Measurements from ENCODE around the gene NECTIN1.

NECTIN1 gene

GRCh38 chr11:119727523-119728151 is 1.4 kb downstream of the NECTIN1 start:
- H3F3A ChIP-seq (ENCODE audit: control insufficient read depth, insufficient read depth) = no peaks in the 10 kb centered on the region
- H3K27me3 ChIP-seq (ENCODE audit: control insufficient read depth, low read length) = peaks cover 64% of the 10 kb centered on the region
- no peaks in the 10 kb centered on the region for H3K36me3 ChIP-seq (ENCODE audit: control insufficient read depth, low read length)
- H3K4me2 ChIP-seq (ENCODE audit: low read length) = peak overlapping the region; percentile 93
- TF ChIP-seq EZH2phosphoT487 (IDR thresholded peaks at IDR 0.05; ENCODE audit: borderline replicate concordance, low read length) = no peak; the same call in 1 of the 2 replicates
- peak; percentile 41 for TF ChIP-seq CTCF (IDR thresholded peaks at IDR 0.05; ENCODE audit: low read depth, low read length, poor library complexity, severe bottlenecking)
- H3K4me1 ChIP-seq (ENCODE audit: control insufficient read depth, low read length) = peaks cover 47% of the 10 kb centered on the region
- H3K9me2 ChIP-seq (replicated peaks; ENCODE audit: control insufficient read depth, low read length) = no peaks in the 10 kb centered on the region
- no peaks in the 10 kb centered on the region for H3K79me2 ChIP-seq (ENCODE audit: control insufficient read depth, low read length)
- no peaks in the 10 kb centered on the region for H3K9me3 ChIP-seq (ENCODE audit: control insufficient read depth, insufficient read depth, low read length)
- no peak overlapping the region for H3K27ac ChIP-seq (ENCODE audit: low read depth, low read length)
- peak overlapping the region; percentile 86 for H3K4me3 ChIP-seq (ENCODE audit: low read length)
- H4K20me1 ChIP-seq (ENCODE audit: control insufficient read depth, insufficient read depth, low read depth, low read length) = peaks cover 15% of the 10 kb centered on the region; the same call in 1 of the 2 replicates

GRCh38 chr11:119726585-119727522 is 2.1 kb downstream of the NECTIN1 start:
- H3K27ac ChIP-seq (ENCODE audit: low read depth, low read length) = no peak overlapping the region
- no peaks in the 10 kb centered on the region for H3K9me2 ChIP-seq (replicated peaks; ENCODE audit: control insufficient read depth, low read length)
- no peaks in the 10 kb centered on the region for H3F3A ChIP-seq (ENCODE audit: control insufficient read depth, insufficient read depth)
- peaks cover 15% of the 10 kb centered on the region; the same call in 1 of the 2 replicates for H4K20me1 ChIP-seq (ENCODE audit: control insufficient read depth, insufficient read depth, low read depth, low read length)
- peak overlapping the region; percentile 86 for H3K4me3 ChIP-seq (ENCODE audit: low read length)
- TF ChIP-seq EZH2phosphoT487 (IDR thresholded peaks at IDR 0.05; ENCODE audit: borderline replicate concordance, low read length) = no peak
- no peak for TF ChIP-seq CTCF (IDR thresholded peaks at IDR 0.05; ENCODE audit: low read depth, low read length, poor library complexity, severe bottlenecking)
- peaks cover 54% of the 10 kb centered on the region for H3K4me1 ChIP-seq (ENCODE audit: control insufficient read depth, low read length)
- no peaks in the 10 kb centered on the region for H3K9me3 ChIP-seq (ENCODE audit: control insufficient read depth, insufficient read depth, low read length)
- H3K79me2 ChIP-seq (ENCODE audit: control insufficient read depth, low read length) = no peaks in the 10 kb centered on the region
- peaks cover 69% of the 10 kb centered on the region for H3K27me3 ChIP-seq (ENCODE audit: control insufficient read depth, low read length)
- peak overlapping the region; percentile 93 for H3K4me2 ChIP-seq (ENCODE audit: low read length)
- no peaks in the 10 kb centered on the region for H3K36me3 ChIP-seq (ENCODE audit: control insufficient read depth, low read length)

GRCh38 chr11:119726150-119726553 is 2.8 kb downstream of the NECTIN1 start:
- H3K36me3 ChIP-seq (ENCODE audit: control insufficient read depth, low read length) = no peaks in the 10 kb centered on the region
- H3K79me2 ChIP-seq (ENCODE audit: control insufficient read depth, low read length) = no peaks in the 10 kb centered on the region
- no peaks in the 10 kb centered on the region for H3F3A ChIP-seq (ENCODE audit: control insufficient read depth, insufficient read depth)
- peaks cover 15% of the 10 kb centered on the region; the same call in 1 of the 2 replicates for H4K20me1 ChIP-seq (ENCODE audit: control insufficient read depth, insufficient read depth, low read depth, low read length)
- peaks cover 54% of the 10 kb centered on the region for H3K4me1 ChIP-seq (ENCODE audit: control insufficient read depth, low read length)
- peak overlapping the region; percentile 86 for H3K4me3 ChIP-seq (ENCODE audit: low read length)
- no peak overlapping the region for H3K27ac ChIP-seq (ENCODE audit: low read depth, low read length)
- no peak for TF ChIP-seq CTCF (IDR thresholded peaks at IDR 0.05; ENCODE audit: low read depth, low read length, poor library complexity, severe bottlenecking)
- no peak for TF ChIP-seq EZH2phosphoT487 (IDR thresholded peaks at IDR 0.05; ENCODE audit: borderline replicate concordance, low read length)
- peak overlapping the region; percentile 93 for H3K4me2 ChIP-seq (ENCODE audit: low read length)
- no peaks in the 10 kb centered on the region for H3K9me3 ChIP-seq (ENCODE audit: control insufficient read depth, insufficient read depth, low read length)
- peaks cover 66% of the 10 kb centered on the region for H3K27me3 ChIP-seq (ENCODE audit: control insufficient read depth, low read length)
- no peaks in the 10 kb centered on the region for H3K9me2 ChIP-seq (replicated peaks; ENCODE audit: control insufficient read depth, low read length)

Data from DOHH2 (cell line).